Measurements from ENCODE around the gene CD38.
A peak's percentile ranks its signal among the peaks of the same experiment; 100 is the strongest.

The CD38 gene

GRCh38 chr4:15884666-15885065, 106.5 kb downstream of the CD38 start:
- DNase-seq (ENCODE audit: low read depth, low spot score): no peak
- no peak overlapping the region for H3K4me3 ChIP-seq (ENCODE audit: low read length)

- H3K4me3 ChIP-seq (ENCODE audit: low read length): no peak overlapping the region
- DNase-seq (ENCODE audit: low read depth, low spot score): no peak
These were observed 107.3 kb downstream of the CD38 start for GRCh38 chr4:15885422-15885821.

DNA sequence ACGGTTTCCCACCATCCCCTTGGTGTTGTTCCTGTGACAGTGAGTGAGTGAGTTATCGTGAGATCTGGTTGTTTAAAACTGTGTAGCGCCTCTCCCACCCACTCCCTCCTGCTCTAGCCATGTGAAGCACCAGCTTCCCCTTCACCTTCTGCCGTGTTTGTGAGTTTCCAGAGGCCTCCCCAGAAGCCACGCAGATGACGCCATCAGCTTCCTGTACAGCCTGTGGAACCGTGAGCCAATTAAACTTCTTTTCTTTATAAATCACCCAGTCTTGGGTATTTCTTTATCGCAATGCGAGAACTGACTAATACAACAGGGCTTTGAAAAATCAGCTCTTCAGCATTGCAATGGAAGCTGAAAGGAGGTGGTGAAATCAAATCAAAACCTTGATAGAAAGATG, 110.4 kb downstream of the CD38 start:
- no peak overlapping the region for H3K4me3 ChIP-seq (ENCODE audit: low read length)
- DNase-seq (ENCODE audit: low read depth, low spot score): no peak

DNA sequence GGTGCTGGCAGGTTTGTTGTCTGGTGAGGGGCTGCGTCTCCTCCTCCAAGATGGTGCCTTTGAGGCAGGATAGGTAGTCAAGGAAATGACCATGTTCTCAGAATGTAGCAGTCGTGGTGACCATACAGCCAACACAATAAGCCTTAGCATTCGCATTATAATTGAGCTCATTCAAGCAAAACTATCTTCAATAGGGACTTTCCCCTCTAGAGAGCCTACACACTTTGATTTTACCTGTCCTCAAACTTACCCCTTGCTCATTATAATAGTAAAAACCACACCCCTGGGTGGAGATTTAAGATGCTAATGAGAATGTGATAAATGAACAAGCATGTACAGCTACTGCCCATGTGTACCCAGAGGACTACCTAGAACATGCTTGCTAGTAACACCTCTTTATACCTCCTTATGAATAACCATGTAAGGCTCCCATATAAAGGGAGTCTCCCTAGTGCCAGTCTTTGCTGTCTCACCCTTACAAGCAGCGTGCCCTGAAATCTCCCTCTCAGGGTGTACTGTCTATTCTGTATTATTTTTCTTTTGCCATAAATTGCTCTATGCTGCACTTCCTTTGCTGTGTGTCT, 112.2 kb downstream of the CD38 start:
- no peak for DNase-seq (ENCODE audit: low read depth, low spot score)

GRCh38 chr4:15891312-15891711, 113.2 kb downstream of the CD38 start:
- H3K4me3 ChIP-seq (ENCODE audit: low read length): no peak overlapping the region
- DNase-seq (ENCODE audit: low read depth, low spot score): no peak

More for the DNA sequence above, 112.2 kb downstream of the CD38 start:
- no peak overlapping the region for H3K4me3 ChIP-seq (ENCODE audit: low read length)

DNA sequence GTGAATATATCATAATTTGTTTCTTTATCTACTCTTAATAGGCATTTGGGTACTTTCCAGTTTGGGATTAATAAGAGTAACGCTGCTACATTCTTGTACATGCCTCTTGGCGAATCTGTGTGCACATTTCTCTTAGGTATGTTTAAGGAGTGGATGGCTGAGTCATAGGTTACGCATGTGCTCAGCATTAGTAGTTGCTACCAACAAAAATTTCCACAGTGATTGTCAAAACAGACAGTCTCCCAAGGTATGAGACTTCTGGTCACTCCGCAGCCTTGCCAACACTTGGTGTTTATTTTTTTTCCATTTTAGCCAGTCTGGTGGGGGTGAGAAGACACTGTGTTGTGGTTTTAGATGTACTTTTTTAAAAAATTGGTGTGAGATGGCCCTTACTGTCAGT, 115.8 kb downstream of the CD38 start:
- H3K4me3 ChIP-seq (ENCODE audit: low read length): no peak overlapping the region
- DNase-seq (ENCODE audit: low read depth, low spot score): no peak

DNA sequence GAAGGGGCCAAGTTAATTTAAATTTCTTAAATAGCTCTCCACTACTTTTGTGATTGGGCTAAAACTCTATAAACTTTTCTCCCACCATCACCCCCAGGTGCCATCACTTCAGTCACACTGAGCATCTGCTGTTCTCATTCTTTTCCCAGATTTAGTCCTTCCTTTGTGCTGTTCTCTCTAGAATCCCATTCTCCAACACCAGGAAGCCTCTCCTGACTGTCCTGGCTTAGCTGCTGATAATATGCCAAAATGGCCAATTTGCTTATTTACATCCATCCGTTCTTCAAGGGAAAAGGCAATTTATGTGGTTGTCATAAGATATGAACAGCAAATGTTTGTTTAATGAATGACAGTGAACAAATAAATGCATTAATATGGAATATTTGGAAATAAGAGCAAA, 116.3 kb downstream of the CD38 start:
- no peak overlapping the region for H3K4me3 ChIP-seq (ENCODE audit: low read length)
- DNase-seq (ENCODE audit: low read depth, low spot score): no peak

DNA sequence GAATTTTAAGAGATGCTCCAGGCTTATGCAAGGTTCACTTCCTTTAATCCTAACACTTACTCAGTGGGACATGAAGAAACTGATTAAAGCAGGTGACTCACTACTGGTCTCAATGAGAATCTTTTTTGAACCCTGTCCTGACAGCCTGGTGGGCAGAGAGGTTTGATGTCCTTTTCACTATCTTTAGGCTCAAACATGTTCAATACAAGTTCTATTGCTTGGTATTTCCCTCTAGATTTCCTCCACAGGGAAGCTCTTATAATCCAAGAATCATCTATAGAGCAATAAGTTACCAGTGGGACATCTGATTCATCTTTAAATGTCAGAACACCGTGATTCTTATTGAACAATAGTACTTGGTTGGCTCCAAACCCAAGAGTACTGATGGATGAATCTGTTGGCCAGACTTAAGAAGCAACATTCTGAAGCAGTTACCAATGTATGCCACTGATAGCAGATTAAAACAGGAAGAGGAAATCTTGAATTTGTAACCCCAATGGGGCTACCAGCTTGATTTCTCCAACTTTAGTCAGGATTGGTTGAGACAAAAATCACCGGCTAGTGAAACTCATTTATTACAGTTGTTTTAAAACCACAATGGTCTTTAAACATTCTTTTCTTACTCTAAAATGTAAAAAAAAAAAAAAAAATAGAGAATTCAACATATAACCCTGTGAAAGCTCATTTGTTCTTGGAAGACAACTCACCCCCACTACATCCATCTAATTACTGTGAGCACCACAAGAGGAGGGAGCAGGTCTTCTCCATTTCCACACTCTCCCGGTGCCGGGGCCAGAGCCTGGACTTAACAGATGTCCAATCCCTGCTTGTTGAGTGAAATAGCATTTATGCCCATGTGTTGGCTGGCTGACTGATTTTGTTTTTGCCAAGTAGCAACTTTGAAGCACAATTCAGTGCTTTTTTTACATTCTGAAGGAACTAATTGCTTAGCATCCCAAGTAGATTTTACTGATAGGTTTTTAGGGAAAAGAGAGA, 117.1 kb downstream of the CD38 start:
- H3K4me3 ChIP-seq (ENCODE audit: low read length): no peak overlapping the region
- no peak for DNase-seq (ENCODE audit: low read depth, low spot score)

- DNase-seq (ENCODE audit: low read depth, low spot score): no peak
- H3K4me3 ChIP-seq (ENCODE audit: low read length): no peak overlapping the region
These were observed 119.4 kb downstream of the CD38 start for GRCh38 chr4:15897577-15897976.

GRCh38 chr4:15898902-15899301, 120.8 kb downstream of the CD38 start:
- no peak overlapping the region for H3K4me3 ChIP-seq (ENCODE audit: low read length)
- DNase-seq (ENCODE audit: low read depth, low spot score): no peak

DNA sequence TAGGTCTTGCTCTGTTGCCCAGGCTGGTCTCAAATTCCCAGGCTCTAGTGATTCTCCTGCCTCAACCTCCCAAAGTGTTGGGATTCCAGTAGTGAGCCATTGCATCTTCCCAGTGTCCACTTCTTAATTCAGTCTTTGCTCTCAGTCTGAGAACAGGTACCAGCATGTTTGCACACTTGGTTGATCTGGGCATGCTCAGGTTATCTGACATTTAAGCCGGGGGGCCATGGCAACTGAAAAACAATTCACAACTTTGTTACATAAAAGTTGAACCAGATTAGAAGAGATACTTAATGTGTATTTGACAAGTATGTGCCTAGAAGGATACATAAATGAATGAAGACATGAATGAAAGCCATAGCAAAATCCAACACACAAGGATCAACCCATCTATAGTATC, 121.4 kb downstream of the CD38 start:
- DNase-seq (ENCODE audit: low read depth, low spot score): no peak
- no peak overlapping the region for H3K4me3 ChIP-seq (ENCODE audit: low read length)

DNA sequence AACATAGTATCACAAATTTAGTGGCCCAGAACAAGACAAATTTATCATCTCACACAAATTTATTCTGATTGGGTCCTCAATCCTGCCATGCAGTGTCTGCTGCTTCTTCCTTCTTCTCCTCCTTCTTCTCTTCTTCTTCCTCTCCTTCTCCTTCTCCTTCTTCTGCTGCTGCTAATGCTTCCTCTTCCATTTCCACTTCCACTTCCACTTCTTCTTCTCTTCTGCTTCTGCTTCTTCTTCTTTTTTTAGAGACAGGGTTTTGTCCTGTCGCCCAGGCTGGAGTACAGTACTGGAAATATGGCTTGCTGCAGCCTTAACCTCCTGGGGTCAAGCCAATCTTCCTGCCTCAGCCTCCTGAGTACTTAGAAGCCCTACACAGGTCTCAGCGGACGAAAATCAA, 122.9 kb downstream of the CD38 start:
- DNase-seq (ENCODE audit: low read depth, low spot score): no peak
- H3K4me3 ChIP-seq (ENCODE audit: low read length): no peak overlapping the region

- no peak overlapping the region for H3K4me3 ChIP-seq (ENCODE audit: low read length)
- peak; percentile 19 for DNase-seq (ENCODE audit: low read depth, low spot score)
These were observed 123.9 kb downstream of the CD38 start for GRCh38 chr4:15901998-15902397.

- no peak for DNase-seq (ENCODE audit: low read depth, low spot score)
These were observed 124.6 kb downstream of the CD38 start for GRCh38 chr4:15902746-15903145.

More at GRCh38 chr4:15902746-15903145, 124.6 kb downstream of the CD38 start:
- H3K4me3 ChIP-seq (ENCODE audit: low read length): no peak overlapping the region

All from Jurkat, Clone E6-1 (cell line).